GM21576 (cell line): ENCODE measurements around the gene UBIAD1.
A peak's percentile ranks its signal among the peaks of the same experiment; 100 is the strongest.

Experiments
- ATAC-seq: cut with Tn5 transposase; IDR thresholded peaks from one replicate; pipeline ENCODE4 v1.9.1; 2021; ENCODE audit warnings: mild to moderate bottlenecking, moderate library complexity; ENCODE audit not compliant: unreplicated experiment

The UBIAD1 gene

GRCh38 chr1:11308699-11309224 is 35.8 kb downstream of the UBIAD1 start:
- ATAC-seq = no peak

GRCh38 chr1:11309385-11309784 is 36.4 kb downstream of the UBIAD1 start:
- no peak for ATAC-seq

GRCh38 chr1:11311816-11312755 is 39.1 kb downstream of the UBIAD1 start:
- no peak for ATAC-seq

- ATAC-seq = no peak
These were observed 42.0 kb downstream of the UBIAD1 start for GRCh38 chr1:11314959-11315358.

- no peak for ATAC-seq
These were observed 43.7 kb downstream of the UBIAD1 start for GRCh38 chr1:11316701-11317100.

- ATAC-seq = no peak
These were observed 46.0 kb downstream of the UBIAD1 start for GRCh38 chr1:11318982-11319381.

GRCh38 chr1:11320153-11320936 is 47.3 kb downstream of the UBIAD1 start:
- ATAC-seq = no peak

GRCh38 chr1:11321656-11322491 is 48.9 kb downstream of the UBIAD1 start:
- no peak for ATAC-seq

GRCh38 chr1:11324567-11325165 is 51.7 kb downstream of the UBIAD1 start:
- no peak for ATAC-seq

- no peak for ATAC-seq
These were observed 53.1 kb downstream of the UBIAD1 start for GRCh38 chr1:11326070-11326469.

- no peak for ATAC-seq
These were observed 55.4 kb downstream of the UBIAD1 start for GRCh38 chr1:11328444-11328843.

GRCh38 chr1:11330411-11330810 is 57.4 kb downstream of the UBIAD1 start:
- no peak for ATAC-seq

GRCh38 chr1:11331036-11331944 is 58.3 kb downstream of the UBIAD1 start:
- no peak for ATAC-seq

- ATAC-seq = no peak
These were observed 59.0 kb downstream of the UBIAD1 start for GRCh38 chr1:11331945-11332546.

GRCh38 chr1:11333631-11334030 is 60.6 kb downstream of the UBIAD1 start:
- no peak for ATAC-seq

GRCh38 chr1:11334261-11334804 is 61.3 kb downstream of the UBIAD1 start:
- no peak for ATAC-seq

GRCh38 chr1:11334821-11335220 is 61.8 kb downstream of the UBIAD1 start:
- ATAC-seq = no peak

- peak; percentile 82 for ATAC-seq
These were observed 62.5 kb downstream of the UBIAD1 start for GRCh38 chr1:11335417-11336056.
